SKM-1 (cell line): ENCODE results near the gene DEFB108B.
"Not testable (repeated sequence)": the region's sequence is repeated elsewhere in the genome, so short reads cannot be mapped to it uniquely, and the experiment has no call there.

Experiments
- DNase-seq: peaks from one replicate; lab custom pipeline; 2025; ENCODE audit not compliant: unreplicated experiment; lab: John Stamatoyannopoulos, UW

Gene DEFB108B

DNA sequence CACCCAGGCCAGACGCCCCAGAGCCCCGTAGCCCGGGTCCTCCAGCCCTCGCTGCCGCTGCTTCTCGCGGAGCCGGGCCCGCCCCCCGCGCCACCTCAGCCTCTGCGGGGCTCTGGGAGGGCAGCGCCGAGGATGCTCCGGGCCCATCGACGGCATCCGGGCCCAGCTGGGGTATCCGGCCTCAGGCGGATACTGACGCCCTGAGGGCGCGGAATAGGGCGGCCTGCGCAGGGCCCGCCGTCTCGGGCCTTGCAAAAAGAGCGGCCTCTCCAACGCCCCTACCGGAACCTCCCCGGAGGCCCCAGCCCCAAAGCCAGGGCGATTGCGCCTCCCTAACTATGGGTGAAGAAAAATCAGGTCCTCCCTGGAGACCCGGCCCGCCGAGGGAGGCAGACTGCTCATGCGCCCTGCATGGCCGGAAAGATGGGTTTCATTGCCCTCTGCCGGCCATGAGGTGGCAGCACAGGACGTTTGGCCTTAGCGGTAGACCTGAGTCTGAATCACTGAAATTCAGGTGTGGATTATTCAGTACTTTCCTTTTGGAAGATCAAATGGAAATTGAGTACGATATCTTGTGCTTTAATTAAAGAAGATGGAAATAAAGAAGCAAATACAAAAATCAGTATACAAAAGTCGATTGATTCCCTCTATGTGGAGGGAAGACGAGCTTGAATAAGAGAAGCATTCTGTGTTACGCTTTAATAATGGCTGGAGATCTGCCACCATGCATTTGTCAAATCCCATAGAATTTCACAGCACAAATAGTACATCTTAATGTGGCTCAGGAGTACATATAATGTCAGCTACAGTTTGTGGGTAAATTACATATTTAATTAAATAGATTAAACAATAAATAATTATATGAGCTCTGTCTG is 19.3 kb upstream of the DEFB108B start:
- DNase-seq = peak; percentile 31

- not testable (repeated sequence) for DNase-seq
These were observed 11.5 kb upstream of the DEFB108B start for GRCh38 chr11:71821539-71821938.

GRCh38 chr11:71829247-71829646 is 3.8 kb upstream of the DEFB108B start:
- DNase-seq = not testable (repeated sequence)

DNA sequence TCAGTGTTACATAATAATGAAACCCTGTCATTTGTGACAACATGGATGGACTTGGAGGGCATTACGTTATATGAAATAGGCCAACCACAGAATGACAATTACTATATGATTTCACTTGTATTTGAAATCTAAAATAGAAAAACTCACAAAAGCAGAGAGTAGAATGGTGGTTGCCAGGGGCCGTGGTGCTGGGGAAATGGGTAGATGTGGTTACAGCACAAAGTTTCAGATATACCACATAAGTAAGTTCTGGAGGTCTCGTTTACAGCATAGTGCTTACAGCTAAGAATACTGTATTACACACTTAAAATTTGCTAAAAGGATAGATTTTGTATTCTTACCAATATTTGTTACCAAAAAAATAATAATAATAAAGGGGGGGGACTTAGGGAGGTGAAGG is 3.3 kb upstream of the DEFB108B start:
- DNase-seq = not testable (repeated sequence)

DNA sequence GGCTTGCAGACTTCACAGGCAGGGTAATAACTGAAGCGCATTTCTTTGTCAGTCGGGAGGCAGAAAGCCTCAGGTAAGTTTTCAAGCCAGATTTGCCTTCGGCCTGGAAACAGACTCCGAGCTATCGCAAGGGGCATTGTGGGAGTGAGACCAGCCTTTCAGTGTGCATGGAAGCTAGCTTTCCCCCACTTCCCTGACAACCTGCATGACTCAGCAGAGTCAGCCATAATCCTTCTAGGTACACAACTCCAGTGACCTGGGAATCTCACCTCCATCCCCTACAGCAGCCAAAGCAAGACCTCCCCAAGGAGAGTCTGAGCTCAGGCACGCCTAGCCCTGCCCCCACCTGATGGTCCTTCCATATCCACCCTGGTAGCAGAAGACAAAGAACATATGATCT is 9.7 kb downstream of the DEFB108B start:
- DNase-seq = not testable (repeated sequence)

DNA sequence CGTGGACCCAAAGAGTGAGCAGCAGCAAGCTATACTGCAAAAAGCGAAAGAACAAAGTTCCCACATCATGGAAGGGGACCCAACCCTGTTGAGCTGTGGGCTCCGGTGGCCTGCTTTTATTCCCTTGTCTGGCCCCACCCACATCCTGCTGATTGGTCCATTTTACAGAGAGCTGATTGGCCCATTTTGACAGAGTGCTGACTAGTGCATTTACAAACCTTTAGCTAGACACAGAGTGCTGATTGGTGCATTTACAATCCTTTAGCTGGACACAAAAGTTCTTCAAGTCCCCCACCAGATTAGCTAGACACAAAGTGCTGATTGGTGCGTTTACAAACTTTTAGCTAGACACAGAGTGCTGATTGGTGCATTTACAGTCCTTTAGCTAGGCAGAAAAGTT is 10.4 kb downstream of the DEFB108B start:
- DNase-seq = not testable (repeated sequence)

GRCh38 chr11:71843858-71844257 is 10.9 kb downstream of the DEFB108B start:
- DNase-seq = no peak

GRCh38 chr11:71853895-71854294 is 20.9 kb downstream of the DEFB108B start:
- DNase-seq = not testable (repeated sequence)

GRCh38 chr11:71855880-71856279 is 22.9 kb downstream of the DEFB108B start:
- DNase-seq = not testable (repeated sequence)

GRCh38 chr11:71860835-71861234 is 27.8 kb downstream of the DEFB108B start:
- not testable (repeated sequence) for DNase-seq

- DNase-seq = not testable (repeated sequence)
These were observed 31.1 kb downstream of the DEFB108B start for GRCh38 chr11:71863978-71864627.

GRCh38 chr11:71867209-71867608 is 34.2 kb downstream of the DEFB108B start:
- DNase-seq = not testable (repeated sequence)

DNA sequence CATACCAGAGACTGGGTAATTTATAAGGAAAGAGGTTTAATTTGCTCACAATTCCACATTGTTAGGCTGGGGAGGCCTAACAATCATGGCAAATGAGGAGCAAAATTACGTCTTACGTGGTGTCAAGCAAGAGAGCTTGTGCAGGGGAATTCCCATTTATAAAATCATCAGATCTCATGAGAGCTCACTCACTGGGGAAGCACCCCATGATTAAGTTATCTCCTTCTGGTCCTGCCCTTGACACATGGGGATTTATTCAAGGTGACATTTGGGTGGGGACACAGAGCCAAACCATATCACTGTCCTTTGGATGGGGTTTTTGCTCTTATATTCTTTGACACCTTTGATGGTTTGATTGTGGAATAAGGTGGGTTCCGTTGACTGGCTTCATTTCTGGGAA is 36.9 kb downstream of the DEFB108B start:
- DNase-seq = not testable (repeated sequence)

- not testable (repeated sequence) for DNase-seq
These were observed 37.7 kb downstream of the DEFB108B start for GRCh38 chr11:71870661-71871060.

DNA sequence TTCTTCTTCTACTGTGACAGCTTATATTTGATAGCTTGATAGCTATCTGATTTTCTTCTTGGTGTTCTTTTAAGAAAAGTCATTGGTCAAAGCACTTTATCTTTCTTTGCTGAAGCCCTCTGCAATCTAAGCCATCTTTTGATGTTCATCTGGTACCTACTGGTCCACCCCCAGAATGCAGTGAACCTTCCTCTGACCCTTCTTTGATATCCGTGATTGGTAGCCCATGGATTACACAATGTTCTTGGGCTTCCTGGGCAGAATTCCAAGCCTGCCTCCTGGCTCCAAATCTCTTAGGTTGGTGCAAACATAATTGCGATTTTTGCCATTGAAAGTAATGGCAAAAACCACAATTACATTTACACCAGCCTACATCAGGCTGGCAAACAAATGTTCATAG is 43.3 kb downstream of the DEFB108B start:
- not testable (repeated sequence) for DNase-seq

GRCh38 chr11:71878059-71878458 is 45.1 kb downstream of the DEFB108B start, which contains the start of gene DEFB131B:
TSS of gene DEFB131B (plus strand) at chr11:71878453. CDS start at chr11:71878453, 0 bp downstream.
- DNase-seq = not testable (repeated sequence)

- not testable (repeated sequence) for DNase-seq
These were observed 52.8 kb downstream of the DEFB108B start for GRCh38 chr11:71885806-71886205.
